AG04450 (cell line): Measurements from ENCODE around the gene SIGLEC1. TPM values are rescaled to one million over a fixed set of nuclear protein-coding genes. Genes with fewer than 3 reads are reported as not detected.

Source experiments
- CTCF ChIA-PET: fragments of 300-600, 350-600 bp; formaldehyde crosslinking; extraction: SDS; loops from one replicate; lab custom pipeline; 2022; ENCODE audit warnings: antibody characterized with exemption, inconsistent platforms; lab: Charles Lee
- POLR2A ChIA-PET: fragments of 350-600 bp; formaldehyde crosslinking; extraction: SDS; loops from one replicate; lab custom pipeline; 2021; ENCODE audit warnings: antibody characterized with exemption, inconsistent platforms; lab: Yijun Ruan, JAX
- DNase-seq: peaks from one replicate; pipeline ENCODE4 v3.0.0-alpha.2; 2011; ENCODE audit warnings: low read depth, low spot score
- H3K27ac ChIP-seq: one replicate; pipeline ENCODE4 v1.5.1; 2012; ENCODE audit warnings: low read depth, low read length, control low read depth
- H3K27me3 ChIP-seq: one replicate; pipeline ENCODE4 v1.6.0; 2012; ENCODE audit warnings: low read length; ENCODE audit not compliant: control insufficient read depth, insufficient read depth
- H3K4me3 ChIP-seq: 2 replicates; pipeline ENCODE4 v1.5.1; 2011; ENCODE audit warnings: mild to moderate bottlenecking, low read depth, low read length, control low read depth
- H3K9me3 ChIP-seq: 2 replicates; pipeline ENCODE4 v1.5.1; 2012; ENCODE audit warnings: low read length; ENCODE audit not compliant: control insufficient read depth, insufficient read depth
- CTCF ChIP-seq: IDR thresholded peaks from 2 replicates; pipeline ENCODE4 v1.5.1; 2011; ENCODE audit warnings: low read depth, low read length, control low read depth, inconsistent platforms
- polyA plus RNA-seq: library from polyadenylated mRNA; depleted of rRNA; stranded (reverse); fragments of >200 nt; gene quantifications from 2 replicates; pipeline ENCODE4 v1.2.3, GENCODE V29; 2011

Gene SIGLEC1
- polyA plus RNA-seq, 1 experiment: not detected

- Histone ChIP-seq H3K4me3 (no peak overlapping the region), H3K27ac (no peak overlapping the region), H3K9me3 (peaks cover 20% of the 10 kb centered on the region), H3K27me3 (no peaks in the 10 kb centered on the region)
- no peak for DNase-seq
- ChIA-PET POLR2A (no interaction called here), CTCF (no interaction called here)
- TF ChIP-seq CTCF: no peak
Measured at GRCh38 chr20:3692706-3693294, 19.6 kb downstream of the SIGLEC1 start.

- CTCF ChIA-PET: interaction anchor here (1.3 kb wide), 1 partner anchor 15 kb away, joined by 3 read pairs; no protein-coding TSS in a partner anchor
- Histone ChIP-seq H3K27me3 (no peaks in the 10 kb centered on the region), H3K27ac (no peak overlapping the region), H3K9me3 (peaks cover 14% of the 10 kb centered on the region), H3K4me3 (no peak overlapping the region)
- POLR2A ChIA-PET: no interaction called here
- TF ChIP-seq CTCF: no peak
- DNase-seq: no peak
Measured at GRCh38 chr20:3691897-3692296, 20.5 kb downstream of the SIGLEC1 start.

DNA sequence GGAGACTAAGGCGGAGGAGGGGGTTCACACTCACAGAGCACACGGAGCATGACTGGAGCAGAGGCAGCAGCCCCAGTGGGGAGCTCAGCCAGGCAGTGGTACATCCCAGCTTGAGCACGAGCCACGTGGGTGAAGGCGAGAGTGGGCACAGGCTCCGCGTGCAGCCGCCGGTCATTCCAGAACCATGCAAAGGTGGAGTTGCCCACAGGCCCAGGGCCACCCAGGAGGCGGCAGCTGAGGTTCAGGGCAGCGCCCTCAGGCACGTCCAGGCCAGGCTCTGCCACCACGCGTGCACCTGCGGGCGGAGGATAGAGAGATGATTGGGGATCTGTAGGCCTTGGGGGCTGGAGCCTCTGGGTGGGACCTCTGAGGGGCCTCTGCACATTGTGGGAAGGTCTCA is 21.1 kb downstream of the SIGLEC1 start:
- TF ChIP-seq CTCF: no peak
- ChIA-PET CTCF (interaction anchor here (1.3 kb wide), 1 partner anchor 15 kb away, joined by 3 read pairs; no protein-coding TSS in a partner anchor), POLR2A (no interaction called here)
- DNase-seq: no peak
- H3K9me3 ChIP-seq: peaks cover 9% of the 10 kb centered on the region
- no peaks in the 10 kb centered on the region for H3K27me3 ChIP-seq
- no peak overlapping the region for H3K27ac ChIP-seq
- no peak overlapping the region for H3K4me3 ChIP-seq

DNA sequence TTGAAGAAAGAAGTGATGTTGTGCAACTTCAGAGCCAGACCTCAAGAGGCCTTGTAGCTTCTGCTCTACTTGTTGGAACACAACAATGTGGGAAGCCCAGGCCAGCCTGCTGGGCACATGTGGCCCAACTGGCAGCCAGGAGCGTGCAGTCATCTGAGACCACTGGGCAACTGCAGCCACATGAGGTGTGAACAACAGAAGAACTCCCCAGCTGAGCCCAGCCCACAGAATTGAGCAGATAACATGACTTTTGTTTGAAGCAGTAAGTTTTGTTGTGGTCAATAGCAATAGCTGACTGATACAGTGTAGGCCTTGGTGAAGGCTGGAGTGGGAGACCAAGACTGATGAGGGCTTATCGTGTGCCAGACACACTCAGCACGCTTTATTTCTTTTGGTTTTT is 22.0 kb downstream of the SIGLEC1 start:
- Histone ChIP-seq H3K27ac (no peak overlapping the region), H3K9me3 (peaks cover 7% of the 10 kb centered on the region; the same call in 1 of the 2 replicates), H3K4me3 (no peak overlapping the region), H3K27me3 (no peaks in the 10 kb centered on the region)
- ChIA-PET CTCF (interaction anchor here (1.3 kb wide), 1 partner anchor 14 kb away, joined by 3 read pairs; no protein-coding TSS in a partner anchor), POLR2A (no interaction called here)
- DNase-seq: no peak
- no peak for TF ChIP-seq CTCF

- no peak overlapping the region for H3K4me3 ChIP-seq
- no peak for TF ChIP-seq CTCF
- ChIA-PET CTCF (no interaction called here), POLR2A (no interaction called here)
- peaks cover 7% of the 10 kb centered on the region; the same call in 1 of the 2 replicates for H3K9me3 ChIP-seq
- no peak for DNase-seq
- no peak overlapping the region for H3K27ac ChIP-seq
- H3K27me3 ChIP-seq: no peaks in the 10 kb centered on the region
Measured at GRCh38 chr20:3689978-3690377, 22.4 kb downstream of the SIGLEC1 start.
